CD4-positive, alpha-beta T cell treated with Interleukin-4 for 1 hour (primary cell): ENCODE results near the gene NOA1.
A peak's percentile ranks its signal among the peaks of the same experiment; 100 is the strongest.

Experiments used
- DNase-seq, 2 donors: peaks; one replicate each; pipeline ENCODE4 v3.0.0-alpha.2; 2020 to 2022

The NOA1 gene

GRCh38 chr4:56977321-56978012 is at the start of gene NOA1:
NOA1 (minus strand) TSS chr4:56977606; CDS start chr4:56977585, 21 bp downstream.
- DNase-seq, result peak; percentile 98 to 99

GRCh38 chr4:57023104-57023503 is 45.7 kb upstream of the NOA1 start:
- no peak for DNase-seq

- no peak for DNase-seq
Observed at GRCh38 chr4:57020467-57021101, 43.2 kb upstream of the NOA1 start.

- DNase-seq, result no peak
Observed at GRCh38 chr4:57018980-57019379, 41.6 kb upstream of the NOA1 start.

- DNase-seq, result no peak
Observed at GRCh38 chr4:57013543-57014120, 36.2 kb upstream of the NOA1 start.

GRCh38 chr4:56999751-57000150 is 22.3 kb upstream of the NOA1 start:
- DNase-seq, result no peak

- DNase-seq, result no peak
Observed at GRCh38 chr4:56995525-56995924, 18.1 kb upstream of the NOA1 start.

- no peak for DNase-seq
Observed at GRCh38 chr4:56990109-56990905, 12.9 kb upstream of the NOA1 start.

GRCh38 chr4:56986952-56987351 is 9.5 kb upstream of the NOA1 start:
- no peak for DNase-seq

GRCh38 chr4:56986192-56986591 is 8.8 kb upstream of the NOA1 start:
- no peak for DNase-seq

- DNase-seq, result peak in 1 of 2 donors; percentile 15
Observed at GRCh38 chr4:56981795-56982201, 4.4 kb upstream of the NOA1 start.

- DNase-seq, result peak; percentile 29 to 50
Observed at GRCh38 chr4:56979421-56980072, 2.1 kb upstream of the NOA1 start.

GRCh38 chr4:56978750-56979303 is 1.4 kb upstream of the NOA1 start, which contains the start of gene POLR2B:
POLR2B (plus strand) TSS chr4:56978896; CDS start chr4:56978986, 90 bp downstream.
- peak; percentile 91 to 92 for DNase-seq

- DNase-seq, result peak; percentile 35 to 53
Observed at GRCh38 chr4:56976837-56977320, 527 bp downstream of the NOA1 start.

- DNase-seq, result no peak
Observed at GRCh38 chr4:56976283-56976836, 1.0 kb downstream of the NOA1 start.

- no peak for DNase-seq
Observed at GRCh38 chr4:56973336-56973735, 4.1 kb downstream of the NOA1 start.

GRCh38 chr4:56972809-56973208 is 4.6 kb downstream of the NOA1 start:
- no peak for DNase-seq

- DNase-seq, result no peak
Observed at GRCh38 chr4:56972389-56972788, 5.0 kb downstream of the NOA1 start.

- no peak for DNase-seq
Observed at GRCh38 chr4:56971383-56971782, 6.0 kb downstream of the NOA1 start.

GRCh38 chr4:56961107-56961500 is 16.3 kb downstream of the NOA1 start:
- DNase-seq, result no peak

GRCh38 chr4:56959100-56959499 is 18.3 kb downstream of the NOA1 start:
- DNase-seq, result no peak

- DNase-seq, result peak in 1 of 2 donors; percentile 57
Observed at GRCh38 chr4:56958111-56958517, 19.3 kb downstream of the NOA1 start.
